HG02623 (cell line): ENCODE results near the gene CDC27.
A peak's percentile ranks its signal among the peaks of the same experiment; 100 is the strongest.
"Not testable (repeated sequence)": the region's sequence is repeated elsewhere in the genome, so short reads cannot be mapped to it uniquely, and the experiment has no call there.

ENCODE experiments used
- ATAC-seq: cut with Tn5 transposase; IDR thresholded peaks from one replicate; pipeline ENCODE4 v1.9.1; 2021; ENCODE audit warnings: moderate library complexity; ENCODE audit not compliant: unreplicated experiment

The CDC27 gene, protein sequence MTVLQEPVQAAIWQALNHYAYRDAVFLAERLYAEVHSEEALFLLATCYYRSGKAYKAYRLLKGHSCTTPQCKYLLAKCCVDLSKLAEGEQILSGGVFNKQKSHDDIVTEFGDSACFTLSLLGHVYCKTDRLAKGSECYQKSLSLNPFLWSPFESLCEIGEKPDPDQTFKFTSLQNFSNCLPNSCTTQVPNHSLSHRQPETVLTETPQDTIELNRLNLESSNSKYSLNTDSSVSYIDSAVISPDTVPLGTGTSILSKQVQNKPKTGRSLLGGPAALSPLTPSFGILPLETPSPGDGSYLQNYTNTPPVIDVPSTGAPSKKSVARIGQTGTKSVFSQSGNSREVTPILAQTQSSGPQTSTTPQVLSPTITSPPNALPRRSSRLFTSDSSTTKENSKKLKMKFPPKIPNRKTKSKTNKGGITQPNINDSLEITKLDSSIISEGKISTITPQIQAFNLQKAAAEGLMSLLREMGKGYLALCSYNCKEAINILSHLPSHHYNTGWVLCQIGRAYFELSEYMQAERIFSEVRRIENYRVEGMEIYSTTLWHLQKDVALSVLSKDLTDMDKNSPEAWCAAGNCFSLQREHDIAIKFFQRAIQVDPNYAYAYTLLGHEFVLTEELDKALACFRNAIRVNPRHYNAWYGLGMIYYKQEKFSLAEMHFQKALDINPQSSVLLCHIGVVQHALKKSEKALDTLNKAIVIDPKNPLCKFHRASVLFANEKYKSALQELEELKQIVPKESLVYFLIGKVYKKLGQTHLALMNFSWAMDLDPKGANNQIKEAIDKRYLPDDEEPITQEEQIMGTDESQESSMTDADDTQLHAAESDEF

GRCh38 chr17:47188876-47189731, at the start of gene CDC27:
TSS of gene CDC27 (minus strand) at chr17:47189295. CDS start at chr17:47189172, 123 bp downstream.
- peak; percentile 89 for ATAC-seq

- ATAC-seq, result no peak
Measured at GRCh38 chr17:47238321-47239010, 49.4 kb upstream of the CDC27 start.

DNA sequence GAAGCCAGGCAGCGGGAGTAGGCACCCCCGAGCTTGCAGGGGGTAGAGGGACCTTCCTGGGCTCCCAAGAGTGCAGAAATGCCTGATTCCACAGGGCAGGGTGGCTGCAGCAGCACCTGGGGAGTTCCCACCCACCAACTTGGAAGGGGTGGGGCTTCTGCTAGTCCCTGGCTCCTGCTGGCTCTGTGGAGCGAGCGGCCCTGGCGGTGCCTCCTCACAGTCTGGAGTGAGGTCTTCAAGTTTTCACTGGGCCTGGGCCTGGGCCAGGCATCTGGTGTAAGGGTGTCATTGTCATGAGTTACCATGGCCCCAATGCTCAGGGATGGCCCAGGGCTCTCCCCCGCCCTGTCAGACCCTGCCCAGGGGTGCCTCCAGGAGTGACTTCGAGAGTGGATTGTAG, 48.7 kb upstream of the CDC27 start:
- no peak for ATAC-seq

GRCh38 chr17:47235923-47236322, 46.8 kb upstream of the CDC27 start:
- ATAC-seq, result no peak

DNA sequence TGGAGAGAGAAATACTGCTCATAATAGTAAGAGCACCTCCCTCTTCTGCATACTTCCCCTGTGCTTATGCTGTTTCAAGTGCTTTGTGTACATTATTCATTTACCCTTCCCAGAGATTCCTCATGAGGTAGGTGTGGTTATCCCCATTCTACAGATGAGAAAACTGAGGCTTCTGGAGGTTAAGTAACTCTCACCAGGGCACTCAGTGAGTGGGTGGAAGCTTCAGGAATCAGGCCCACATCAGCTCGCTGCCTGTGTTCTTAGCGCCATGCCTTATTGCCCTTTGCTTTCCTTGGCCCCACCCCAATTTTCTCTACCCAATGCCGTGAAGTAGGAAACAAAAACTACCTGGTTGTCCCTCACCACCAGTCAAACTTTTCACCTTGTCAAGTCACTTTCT, 46.4 kb upstream of the CDC27 start:
- no peak for ATAC-seq

GRCh38 chr17:47232465-47232864, 43.4 kb upstream of the CDC27 start:
- no peak for ATAC-seq

DNA sequence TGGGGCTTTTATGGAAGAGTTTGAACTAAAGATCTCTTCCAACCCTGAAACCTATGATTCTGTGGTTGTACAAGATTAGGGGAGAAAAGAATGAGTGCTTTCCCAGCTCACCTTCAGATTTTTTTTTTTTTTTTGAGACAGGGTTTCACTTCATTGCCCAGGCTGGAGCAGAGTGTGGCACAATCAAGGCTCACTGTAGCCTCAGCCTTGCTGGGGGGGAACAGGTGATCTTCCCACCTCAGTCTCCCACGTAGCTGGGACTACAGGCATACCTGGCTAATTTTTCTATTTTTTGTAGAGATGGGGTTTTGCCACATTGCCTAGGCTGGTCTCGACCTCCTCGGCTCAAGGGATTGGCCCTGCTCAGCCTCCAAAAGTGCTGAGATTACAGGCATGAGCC, 42.8 kb upstream of the CDC27 start:
- ATAC-seq, result no peak

- no peak for ATAC-seq
Measured at GRCh38 chr17:47231334-47231733, 42.2 kb upstream of the CDC27 start.

DNA sequence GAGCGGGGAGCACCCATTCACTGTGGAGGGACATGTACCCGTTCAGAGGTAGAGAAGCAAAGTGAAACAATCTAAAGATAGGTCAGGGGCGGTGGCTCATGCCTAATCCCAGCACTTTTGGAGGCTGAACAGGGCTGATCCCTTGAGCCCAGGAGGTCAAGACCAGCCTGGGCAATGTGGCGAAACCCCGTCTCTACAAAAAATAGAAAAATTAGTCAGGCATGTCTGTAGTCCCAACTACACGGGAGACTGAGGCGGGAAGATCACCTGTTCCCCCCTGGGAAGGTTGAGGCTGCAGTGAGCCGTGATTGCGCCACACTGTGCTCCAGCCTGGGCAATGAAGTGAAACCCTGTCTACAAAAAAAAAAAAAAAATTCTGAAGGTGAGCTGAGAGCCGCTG, 41.8 kb upstream of the CDC27 start:
- no peak for ATAC-seq

DNA sequence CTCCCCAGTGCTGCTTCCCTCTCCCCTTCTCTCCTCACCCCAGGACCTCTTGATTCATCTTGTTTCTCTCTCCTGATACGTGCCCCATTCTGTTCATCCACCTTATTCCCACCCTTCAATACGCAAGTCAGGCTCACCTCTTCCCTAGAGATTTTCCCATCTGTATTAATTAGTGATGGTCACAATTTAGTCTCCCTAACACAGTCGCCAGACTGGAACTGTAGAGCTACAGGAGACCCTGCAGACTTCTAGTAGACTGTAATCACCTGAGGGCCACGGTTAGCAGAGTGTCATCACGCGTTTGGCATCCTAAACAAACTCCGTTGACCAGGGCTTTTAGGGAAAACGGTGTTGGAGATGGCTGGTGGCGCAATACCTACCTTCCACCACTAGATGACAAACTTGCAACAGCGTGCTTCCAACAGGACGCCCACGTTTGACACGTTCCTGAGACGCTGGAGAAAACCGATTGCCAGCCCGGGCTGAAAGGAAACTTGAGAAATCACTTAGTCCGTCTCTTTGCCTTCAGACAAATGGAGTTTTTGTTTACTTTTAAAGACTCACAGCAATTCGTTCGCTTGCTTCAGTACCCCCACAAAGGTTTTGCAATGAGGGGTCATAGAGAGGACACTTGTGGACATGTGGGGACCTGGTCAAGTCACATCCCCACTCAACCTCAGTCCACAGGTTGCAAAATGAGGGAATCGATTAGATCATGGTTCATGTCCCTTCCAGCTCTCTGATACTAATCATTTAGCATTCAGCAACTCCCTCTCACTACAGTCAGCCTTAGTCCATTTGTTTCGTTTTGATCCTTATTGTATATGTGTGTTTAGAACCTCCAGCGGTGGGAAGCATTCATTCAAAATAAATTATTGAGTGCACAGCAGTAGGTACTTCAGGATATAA, 40.7 kb upstream of the CDC27 start:
- ATAC-seq, result no peak

GRCh38 chr17:47227862-47228261, 38.8 kb upstream of the CDC27 start:
- ATAC-seq, result no peak

- no peak for ATAC-seq
Measured at GRCh38 chr17:47225911-47226688, 37.0 kb upstream of the CDC27 start.

GRCh38 chr17:47225436-47225858, 36.4 kb upstream of the CDC27 start:
- ATAC-seq, result no peak

DNA sequence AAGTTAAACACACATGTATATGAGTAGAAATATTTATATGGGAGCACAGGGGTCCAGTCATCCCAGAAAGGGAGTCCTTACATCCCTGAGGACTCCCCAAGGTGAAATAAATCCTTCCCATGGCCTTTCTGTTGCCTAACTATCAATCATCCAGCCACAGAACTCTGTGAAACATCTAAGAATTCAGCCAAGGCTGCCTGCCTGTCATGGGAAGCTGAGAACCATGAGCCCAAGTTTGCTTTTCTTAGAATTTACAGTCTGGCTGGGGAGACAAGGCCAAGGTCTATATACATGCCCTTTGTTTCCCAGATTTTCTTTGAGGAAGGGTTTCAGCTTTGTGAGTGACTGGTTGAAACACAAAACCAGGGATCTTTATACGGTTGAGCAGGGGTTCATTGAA, 35.9 kb upstream of the CDC27 start:
- no peak for ATAC-seq

DNA sequence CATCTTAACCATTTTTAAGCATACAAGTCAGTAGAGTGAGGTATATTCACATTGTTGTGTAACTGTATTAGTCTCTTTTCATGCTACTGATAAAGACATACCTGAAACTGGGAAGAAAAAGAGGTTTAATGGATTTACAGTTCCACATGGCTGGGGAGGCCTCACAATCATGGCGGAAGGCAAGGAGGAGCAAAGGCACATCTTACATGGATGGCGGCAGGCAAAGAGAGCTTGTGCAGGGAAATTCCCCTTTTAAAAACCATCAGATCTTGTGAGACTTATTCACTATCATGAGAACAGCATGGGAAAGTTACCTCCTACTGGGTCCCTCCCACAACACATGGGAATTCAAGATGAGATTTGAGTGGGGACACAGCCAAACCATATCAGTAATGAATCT, 35.0 kb upstream of the CDC27 start:
- ATAC-seq, result not testable (repeated sequence)

DNA sequence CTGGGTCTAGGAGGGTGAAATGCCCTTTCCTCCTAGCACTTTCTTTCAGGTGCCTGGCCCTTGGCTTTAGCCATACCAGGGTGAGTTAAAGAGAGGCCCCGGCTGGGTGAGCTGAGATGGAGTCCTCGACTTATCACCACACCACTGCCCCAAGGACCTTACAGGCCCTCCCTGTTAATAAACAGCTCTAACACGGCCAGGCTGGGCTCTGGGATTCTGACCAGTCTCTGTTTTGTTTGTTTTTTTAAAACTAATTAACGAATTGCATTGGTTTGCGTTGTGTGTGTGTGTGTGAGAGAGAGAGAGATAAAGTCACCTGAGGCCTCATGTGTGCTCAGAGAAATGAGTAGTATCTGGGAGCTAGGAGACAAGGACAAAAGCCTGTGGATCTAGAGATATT, 34.4 kb upstream of the CDC27 start:
- ATAC-seq, result no peak

GRCh38 chr17:47223007-47223406, 33.9 kb upstream of the CDC27 start:
- no peak for ATAC-seq

GRCh38 chr17:47222047-47222446, 33.0 kb upstream of the CDC27 start:
- no peak for ATAC-seq

- no peak for ATAC-seq
Measured at GRCh38 chr17:47221154-47221553, 32.1 kb upstream of the CDC27 start.
